GM12892 (cell line): Measurements from ENCODE around the gene KIRREL1.

ENCODE experiments used
- POLR2A ChIP-seq: IDR thresholded peaks from 2 replicates; pipeline ENCODE4 v1.6.1; 2011; ENCODE audit warnings: low read depth, low read length, control low read depth
- POLR2AphosphoS5 ChIP-seq: IDR thresholded peaks from 2 replicates; pipeline ENCODE4 v1.6.1; 2011; ENCODE audit warnings: low read depth, low read length, control low read depth

DNA sequence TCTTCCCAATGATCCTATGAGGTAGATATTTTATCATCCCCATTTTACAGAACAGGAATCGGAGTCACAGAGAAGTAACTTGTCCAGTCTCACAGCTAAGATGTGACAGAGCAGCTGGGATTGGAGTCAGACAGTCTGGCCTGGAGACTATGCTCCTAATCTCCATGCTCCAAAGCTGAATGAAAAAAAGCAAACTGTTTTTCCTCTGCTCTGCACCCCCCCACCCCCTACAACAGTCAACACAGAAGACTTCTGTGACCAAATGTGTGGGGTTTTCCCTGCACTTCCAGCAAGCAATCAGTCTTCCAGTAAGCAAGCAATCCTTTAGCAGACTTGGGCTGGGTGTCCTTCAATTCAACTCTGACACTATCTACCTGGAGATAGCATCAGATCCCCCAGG is 33.2 kb downstream of the KIRREL1 start:
- TF ChIP-seq POLR2AphosphoS5 (no peak), POLR2A (no peak)
